ENCODE measurements around the gene DNAJA3. TPM values are rescaled to one million over a fixed set of nuclear protein-coding genes. Genes with fewer than 3 reads are reported as not detected.

Gene DNAJA3
- total RNA-seq, 1 experiment from 2014 or later, result 56.2 TPM

- Histone ChIP-seq H3K9ac (ENCODE audit: extremely low read depth, insufficient read length, low read length) (no peak overlapping the region), H3K4me2 (ENCODE audit: insufficient read depth, insufficient read length, low read length) (no peak overlapping the region), H2BK20ac (ENCODE audit: low read depth, low read length, poor library complexity, severe bottlenecking) (no peak overlapping the region), H3K23ac (ENCODE audit: insufficient read length, low read depth, low read length) (no peak overlapping the region), H4K5ac (ENCODE audit: insufficient read length, low read depth, low read length) (no peak overlapping the region), H2BK5ac (ENCODE audit: insufficient read length, low read length) (no peak overlapping the region), H2BK120ac (ENCODE audit: low read depth, low read length, poor library complexity, severe bottlenecking) (no peak overlapping the region), H2AFZ (ENCODE audit: low read length) (no peak overlapping the region), H3K4ac (ENCODE audit: low read depth, low read length) (no peak overlapping the region), H2BK15ac (ENCODE audit: low read depth, low read length) (no peak overlapping the region), H3K27me3 (ENCODE audit: insufficient read depth, low read length) (no peaks in the 10 kb centered on the region), H2AK5ac (ENCODE audit: insufficient read length, low read length) (no peak overlapping the region), H3K4me1 (ENCODE audit: insufficient read depth, low read length) (peaks cover 6% of the 10 kb centered on the region; the same call in 1 of the 2 replicates), H2BK12ac (ENCODE audit: insufficient read length, low read depth, low read length) (no peak overlapping the region), H3K27ac (ENCODE audit: insufficient read length, low read depth, low read length) (no peak overlapping the region), H3K9me3 (ENCODE audit: control insufficient read depth, low read depth, low read length) (no peaks in the 10 kb centered on the region), H3K79me2 (ENCODE audit: insufficient read depth, low read length) (peaks cover 1% of the 10 kb centered on the region; the same call in 1 of the 2 replicates), H3K18ac (ENCODE audit: insufficient read length, low read depth, low read length) (no peak overlapping the region), H4K8ac (replicated peaks; ENCODE audit: insufficient read length, low read depth, low read length) (no peak overlapping the region), H3T11ph (ENCODE audit: low read length) (no peak overlapping the region), H3K79me1 (ENCODE audit: insufficient read depth, low read depth, low read length, poor library complexity, severe bottlenecking) (no peaks in the 10 kb centered on the region), H3K14ac (ENCODE audit: insufficient read depth, low read length) (no peak overlapping the region), H4K20me1 (ENCODE audit: control insufficient read depth, insufficient read depth, insufficient read length) (no peaks in the 10 kb centered on the region), H3K23me2 (ENCODE audit: insufficient read length, low read depth, low read length, poor library complexity, severe bottlenecking) (no peaks in the 10 kb centered on the region), H3K56ac (ENCODE audit: insufficient read length, low read depth, low read length) (no peak overlapping the region), H4K91ac (ENCODE audit: insufficient read length, low read depth, low read length) (no peak overlapping the region)
- no peaks in the 10 kb centered on the region for H3K9me3 Mint-ChIP-seq
- H3K4me1 Mint-ChIP-seq, result peaks cover 25 to 46% of the 10 kb centered on the region in 2 experiments
- no peak for TF ChIP-seq CTCF (conservative IDR thresholded peaks at IDR 0.05)
- H3K4me3 Mint-ChIP-seq, result no peak overlapping the region
- no CpG with 5 or more reads among the region's 21 CpGs for WGBS (ENCODE audit: extremely low coverage, insufficient read length, low lambda C conversion rate)
- H3K36me3 Mint-ChIP-seq (ENCODE audit: insufficient read depth in 1 of 3, low read depth in 3 of 3), result peaks cover 0 to 5% (median 3%) of the 10 kb centered on the region in 3 experiments; a peak in 3 of 7 replicates
- no peak for DNase-seq
- no peaks in the 10 kb centered on the region for H3K27me3 Mint-ChIP-seq (ENCODE audit: low read depth)
- H3K27ac Mint-ChIP-seq, result peak overlapping the region in 1 of 3 experiments; percentile 34; a peak in 1 of 7 replicates
Observed at GRCh38 chr16:4378999-4379690, 46.5 kb upstream of the DNAJA3 start.

All from H9 (cell line).